Esophagus mucosa (tissue), 1 donor: ENCODE results near the gene SRGAP3. TPM values are rescaled to one million over a fixed set of nuclear protein-coding genes. Genes with fewer than 3 reads are reported as not detected.

Experiments
- ATAC-seq: fragments of 200-7000 bp; cut with Tn5 transposase; one replicate; pipeline ENCODE4 v1.9.1; 2020
- total RNA-seq: library from RNA; stranded (reverse); gene quantifications from one replicate; pipeline ENCODE4 v1.2.4, GENCODE V29; 2023
- donor health status: DM: yes; HTN: yes; CAD: no.

SRGAP3 gene
- total RNA-seq, 1 donor from 2014 or later: 5.2 TPM

- no peak for ATAC-seq
Observed at GRCh38 chr3:9139366-9139765, 110.1 kb downstream of the SRGAP3 start.

GRCh38 chr3:9137676-9138075 lies 111.8 kb downstream of the SRGAP3 start:
- ATAC-seq: no peak

- ATAC-seq: no peak
Observed at GRCh38 chr3:9136746-9137465, 112.5 kb downstream of the SRGAP3 start.

- ATAC-seq: peak; percentile 28
Observed at GRCh38 chr3:9135930-9136525, 113.4 kb downstream of the SRGAP3 start.

GRCh38 chr3:9135526-9135925 lies 113.9 kb downstream of the SRGAP3 start:
- no peak for ATAC-seq

- ATAC-seq: no peak
Observed at GRCh38 chr3:9133656-9134055, 115.8 kb downstream of the SRGAP3 start.

- ATAC-seq: no peak
Observed at GRCh38 chr3:9130345-9131305, 118.8 kb downstream of the SRGAP3 start.

- no peak for ATAC-seq
Observed at GRCh38 chr3:9129365-9129764, 120.1 kb downstream of the SRGAP3 start.

GRCh38 chr3:9125278-9125951 lies 124.0 kb downstream of the SRGAP3 start:
- ATAC-seq: no peak

GRCh38 chr3:9124730-9125129 lies 124.7 kb downstream of the SRGAP3 start:
- ATAC-seq: no peak

GRCh38 chr3:9123840-9124239 lies 125.6 kb downstream of the SRGAP3 start:
- ATAC-seq: no peak

GRCh38 chr3:9122732-9123364 lies 126.6 kb downstream of the SRGAP3 start:
- ATAC-seq: no peak

- ATAC-seq: no peak
Observed at GRCh38 chr3:9121366-9122001, 128.0 kb downstream of the SRGAP3 start.

- ATAC-seq: no peak
Observed at GRCh38 chr3:9119331-9119730, 130.1 kb downstream of the SRGAP3 start.

- ATAC-seq: no peak
Observed at GRCh38 chr3:9118222-9118621, 131.2 kb downstream of the SRGAP3 start.

GRCh38 chr3:9117220-9117619 lies 132.2 kb downstream of the SRGAP3 start:
- ATAC-seq: no peak

- ATAC-seq: no peak
Observed at GRCh38 chr3:9116336-9116735, 133.1 kb downstream of the SRGAP3 start.

- no peak for ATAC-seq
Observed at GRCh38 chr3:9115336-9115735, 134.1 kb downstream of the SRGAP3 start.

GRCh38 chr3:9113040-9113439 lies 136.4 kb downstream of the SRGAP3 start:
- no peak for ATAC-seq

- ATAC-seq: no peak
Observed at GRCh38 chr3:9111866-9112265, 137.6 kb downstream of the SRGAP3 start.

- no peak for ATAC-seq
Observed at GRCh38 chr3:9111417-9111816, 138.0 kb downstream of the SRGAP3 start.

- ATAC-seq: no peak
Observed at GRCh38 chr3:9110802-9111201, 138.6 kb downstream of the SRGAP3 start.
